Body of pancreas (tissue), 4 donors: Measurements from ENCODE around the gene RAB1B.

ENCODE experiments used
- POLR2A ChIP-seq, 3 donors: fragments of 450-650 bp; IDR thresholded peaks; one replicate each; pipeline ENCODE4 v1.6.1; 2016; ENCODE audit warnings: antibody characterized with exemption in 3 of 3, mild to moderate bottlenecking in 2 of 3
- TF ChIP-seq, protein P1 (sequence below), 7 experiments: fragments of 450-650 bp in 4 of 7; fragments of 200-600 bp in 3 of 7; sonication (generic) in 3 of 7; IDR thresholded peaks; one replicate each; pipeline ENCODE4 v1.5.1; 2016 to 2019; ENCODE audit warnings: antibody characterized with exemption in 7 of 7

- TF ChIP-seq, protein P1, sequence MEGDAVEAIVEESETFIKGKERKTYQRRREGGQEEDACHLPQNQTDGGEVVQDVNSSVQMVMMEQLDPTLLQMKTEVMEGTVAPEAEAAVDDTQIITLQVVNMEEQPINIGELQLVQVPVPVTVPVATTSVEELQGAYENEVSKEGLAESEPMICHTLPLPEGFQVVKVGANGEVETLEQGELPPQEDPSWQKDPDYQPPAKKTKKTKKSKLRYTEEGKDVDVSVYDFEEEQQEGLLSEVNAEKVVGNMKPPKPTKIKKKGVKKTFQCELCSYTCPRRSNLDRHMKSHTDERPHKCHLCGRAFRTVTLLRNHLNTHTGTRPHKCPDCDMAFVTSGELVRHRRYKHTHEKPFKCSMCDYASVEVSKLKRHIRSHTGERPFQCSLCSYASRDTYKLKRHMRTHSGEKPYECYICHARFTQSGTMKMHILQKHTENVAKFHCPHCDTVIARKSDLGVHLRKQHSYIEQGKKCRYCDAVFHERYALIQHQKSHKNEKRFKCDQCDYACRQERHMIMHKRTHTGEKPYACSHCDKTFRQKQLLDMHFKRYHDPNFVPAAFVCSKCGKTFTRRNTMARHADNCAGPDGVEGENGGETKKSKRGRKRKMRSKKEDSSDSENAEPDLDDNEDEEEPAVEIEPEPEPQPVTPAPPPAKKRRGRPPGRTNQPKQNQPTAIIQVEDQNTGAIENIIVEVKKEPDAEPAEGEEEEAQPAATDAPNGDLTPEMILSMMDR (IDR thresholded peaks at IDR 0.05): no peak
- no peak for TF ChIP-seq POLR2A (IDR thresholded peaks at IDR 0.05)
Measured at GRCh38 chr11:66326261-66327111, 58.0 kb downstream of the RAB1B start.
